ENCODE results near the gene ZNF496.
A peak's percentile ranks its signal among the peaks of the same experiment; 100 is the strongest.
"Not testable (repeated sequence)": the region's sequence is repeated elsewhere in the genome, so short reads cannot be mapped to it uniquely, and the experiment has no call there.

ZNF496 gene

GRCh38 chr1:247331525-247332214 is at the start of gene ZNF496:
ZNF496 (minus strand) TSS chr1:247331867; CDS start chr1:247329578, 2,289 bp downstream.
- peak; percentile 27 to 29 for DNase-seq (ENCODE audit: low read depth in 2 of 2)

GRCh38 chr1:247378334-247379073 is 46.8 kb upstream of the ZNF496 start:
- DNase-seq (ENCODE audit: low read depth in 2 of 2): no peak

GRCh38 chr1:247377656-247378055 is 46.0 kb upstream of the ZNF496 start:
- not testable (repeated sequence) for DNase-seq (ENCODE audit: low read depth in 2 of 2)

GRCh38 chr1:247376659-247377058 is 45.0 kb upstream of the ZNF496 start:
- no peak for DNase-seq (ENCODE audit: low read depth in 2 of 2)

- DNase-seq (ENCODE audit: low read depth in 2 of 2): no peak
Observed at GRCh38 chr1:247375747-247376146, 44.1 kb upstream of the ZNF496 start.

GRCh38 chr1:247374651-247375334 is 43.1 kb upstream of the ZNF496 start:
- DNase-seq (ENCODE audit: low read depth in 2 of 2): not testable (repeated sequence)

- peak; percentile 15 to 40 for DNase-seq (ENCODE audit: low read depth in 2 of 2)
Observed at GRCh38 chr1:247373721-247374141, 42.1 kb upstream of the ZNF496 start.

GRCh38 chr1:247371801-247372259 is 40.2 kb upstream of the ZNF496 start:
- no peak for DNase-seq (ENCODE audit: low read depth in 2 of 2)

- DNase-seq (ENCODE audit: low read depth in 2 of 2): no peak
Observed at GRCh38 chr1:247370786-247371732, 39.4 kb upstream of the ZNF496 start.

GRCh38 chr1:247368490-247369145 is 37.0 kb upstream of the ZNF496 start:
- DNase-seq (ENCODE audit: low read depth in 2 of 2): no peak

GRCh38 chr1:247367786-247368422 is 36.2 kb upstream of the ZNF496 start:
- no peak for DNase-seq (ENCODE audit: low read depth in 2 of 2)

GRCh38 chr1:247366926-247367645 is 35.4 kb upstream of the ZNF496 start:
- no peak for DNase-seq (ENCODE audit: low read depth in 2 of 2)

GRCh38 chr1:247366345-247366744 is 34.7 kb upstream of the ZNF496 start:
- DNase-seq (ENCODE audit: low read depth in 2 of 2): not testable (repeated sequence)

- DNase-seq (ENCODE audit: low read depth in 2 of 2): no peak
Observed at GRCh38 chr1:247365023-247365422, 33.4 kb upstream of the ZNF496 start.

GRCh38 chr1:247363000-247363399 is 31.3 kb upstream of the ZNF496 start:
- DNase-seq (ENCODE audit: low read depth in 2 of 2): not testable (repeated sequence)

GRCh38 chr1:247362153-247362552 is 30.5 kb upstream of the ZNF496 start:
- DNase-seq (ENCODE audit: low read depth in 2 of 2): no peak

- DNase-seq (ENCODE audit: low read depth in 2 of 2): no peak
Observed at GRCh38 chr1:247360991-247361731, 29.5 kb upstream of the ZNF496 start.

- no peak for DNase-seq (ENCODE audit: low read depth in 2 of 2)
Observed at GRCh38 chr1:247360116-247360898, 28.6 kb upstream of the ZNF496 start.
